ENCODE results near the gene POMT1.
"Not testable (repeated sequence)": the region's sequence is repeated elsewhere in the genome, so short reads cannot be mapped to it uniquely, and the experiment has no call there.

POMT1 gene

DNA sequence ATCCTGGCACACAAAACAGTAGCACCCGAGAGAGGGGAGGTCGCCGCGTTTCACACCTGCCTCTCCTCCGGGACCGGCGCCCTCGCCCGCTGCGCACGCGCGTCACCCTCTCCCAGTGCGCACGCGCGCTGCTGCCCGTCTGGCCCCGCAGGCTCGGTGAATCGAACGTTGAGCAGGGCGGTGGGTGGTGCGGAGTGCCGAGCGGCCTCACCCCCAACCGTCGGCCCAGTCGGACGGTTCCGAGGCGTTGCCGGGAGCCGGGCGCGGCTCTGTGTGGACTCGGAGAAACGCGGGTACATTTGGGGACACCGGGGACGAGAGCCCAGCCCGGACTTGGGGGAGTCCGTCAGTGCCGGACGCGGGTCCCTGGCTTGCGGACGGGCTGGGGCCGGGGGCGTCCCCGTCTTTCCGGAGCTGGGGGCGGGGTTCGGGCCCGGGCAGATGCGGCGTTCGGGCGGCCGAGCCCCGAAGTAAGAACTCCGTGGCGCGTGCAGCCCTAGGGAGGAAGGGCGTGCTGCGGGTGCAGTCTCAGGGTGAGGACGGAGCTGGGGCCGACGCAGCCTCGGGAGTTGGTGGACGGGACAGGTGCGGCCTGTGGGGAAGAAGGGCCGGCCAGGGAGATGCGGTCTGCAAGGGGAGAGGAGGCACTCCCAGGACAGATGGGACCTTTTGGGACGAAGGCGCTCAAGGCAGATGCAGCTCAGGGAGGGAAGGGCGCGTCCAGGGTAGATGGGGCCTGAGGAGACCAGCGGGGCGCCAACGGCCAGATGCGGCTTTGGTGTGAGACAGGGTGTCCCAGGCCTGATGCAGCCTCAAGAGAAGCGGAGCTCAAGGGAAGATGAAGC lies at the start of gene POMT1:
Gene POMT1 (plus strand): TSS at position 138 of the 845 bp plus-strand sequence. CDS start 1,301 bp downstream, outside the sequence.
- DNase-seq: peak; percentile 83

DNA sequence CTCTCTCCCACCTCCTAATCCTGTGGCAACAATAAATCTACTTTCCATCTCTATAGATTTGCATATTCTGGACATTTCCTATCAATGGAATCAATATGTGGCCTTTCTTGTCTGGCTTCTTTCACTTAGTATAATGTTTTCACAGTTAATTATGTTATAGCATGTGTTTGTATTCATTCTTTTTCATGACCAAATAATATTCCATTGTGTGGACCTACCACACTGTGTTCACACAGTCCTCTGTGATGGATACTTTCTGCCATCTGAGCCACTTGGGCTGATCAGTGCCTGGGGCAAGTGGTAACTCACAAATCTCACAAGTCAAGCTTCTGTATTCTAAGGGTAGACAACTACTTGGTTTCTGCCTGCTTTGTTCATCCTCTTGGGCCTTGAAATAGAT lies 48.7 kb upstream of the POMT1 start:
- DNase-seq: no peak

- not testable (repeated sequence) for DNase-seq
These were observed 47.1 kb upstream of the POMT1 start for GRCh38 chr9:131455655-131456054.

DNA sequence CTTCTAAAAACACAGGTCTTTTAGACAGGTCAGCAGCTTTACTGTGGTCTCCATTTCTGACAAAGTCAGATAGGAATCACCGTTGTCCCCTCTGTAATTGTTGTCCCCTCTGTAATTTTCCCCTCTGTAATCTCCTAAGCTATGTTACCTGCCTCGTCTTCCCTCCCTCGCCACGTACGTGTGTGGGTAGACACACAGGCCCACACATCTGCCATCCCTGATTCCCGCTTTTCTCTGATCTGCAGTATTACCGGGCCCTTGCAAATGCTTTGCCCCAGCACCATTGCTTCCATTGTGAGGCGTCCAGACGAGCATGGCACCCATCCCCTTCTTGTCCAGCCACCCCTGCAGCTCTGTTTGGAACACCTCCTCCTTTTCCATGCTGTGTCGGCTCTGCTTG lies 45.0 kb upstream of the POMT1 start:
- DNase-seq: no peak

DNA sequence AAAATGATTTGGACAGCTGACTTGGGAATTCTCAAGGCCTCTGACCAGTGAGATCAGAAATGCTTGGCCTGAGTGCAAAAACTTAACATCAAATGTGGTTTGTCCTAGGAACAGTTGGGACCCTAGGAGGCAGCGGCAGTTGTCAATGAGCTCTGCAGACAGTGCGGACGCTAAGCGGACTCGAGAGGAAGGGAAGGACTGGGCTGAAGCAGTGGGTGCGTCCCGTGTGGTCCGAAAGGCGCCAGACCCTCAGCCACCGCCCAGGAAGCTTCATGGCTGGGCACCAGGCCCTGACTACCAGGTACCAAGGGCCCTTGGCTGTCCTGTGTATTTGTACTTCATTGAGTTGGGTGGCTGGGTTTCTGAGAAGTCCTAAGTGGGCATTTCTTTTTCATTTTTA lies 43.7 kb upstream of the POMT1 start:
- DNase-seq: no peak

- DNase-seq: no peak
These were observed 41.6 kb upstream of the POMT1 start for GRCh38 chr9:131461166-131461565.

DNA sequence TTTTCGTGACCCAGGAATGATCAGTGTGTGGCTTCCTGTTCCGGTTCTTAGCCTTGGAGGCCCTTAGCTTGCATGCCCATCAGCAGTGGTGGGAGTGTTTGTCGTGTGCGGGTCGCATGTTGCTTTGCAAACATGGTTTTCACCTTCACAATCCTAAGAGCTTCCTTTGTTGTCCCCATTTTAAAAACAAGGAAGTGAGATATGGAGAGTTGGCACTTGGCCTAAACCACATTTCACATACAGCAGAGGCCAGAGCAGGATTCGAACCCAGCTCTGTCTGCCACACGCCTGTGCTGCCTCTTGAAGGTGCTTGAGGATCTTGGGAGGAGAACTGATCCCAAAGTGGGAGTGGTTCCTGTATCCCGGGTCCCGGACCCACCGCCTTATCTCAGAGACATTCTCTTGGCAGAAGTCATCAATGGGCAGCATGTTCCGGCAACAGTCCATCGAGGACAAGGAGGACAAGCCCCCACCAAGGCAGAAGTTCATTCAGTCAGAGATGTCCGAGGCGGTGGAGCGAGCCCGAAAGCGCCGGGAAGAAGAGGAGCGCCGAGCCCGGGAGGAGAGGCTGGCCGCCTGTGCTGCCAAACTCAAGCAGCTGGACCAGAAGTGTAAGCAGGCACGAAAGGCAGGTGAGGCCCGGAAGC lies 38.2 kb upstream of the POMT1 start:
- no peak for DNase-seq

- DNase-seq: no peak
These were observed 37.3 kb upstream of the POMT1 start for GRCh38 chr9:131465401-131465800.

- DNase-seq: no peak
These were observed 35.3 kb upstream of the POMT1 start for GRCh38 chr9:131467214-131467935.

- no peak for DNase-seq
These were observed 34.7 kb upstream of the POMT1 start for GRCh38 chr9:131468031-131468430.

DNA sequence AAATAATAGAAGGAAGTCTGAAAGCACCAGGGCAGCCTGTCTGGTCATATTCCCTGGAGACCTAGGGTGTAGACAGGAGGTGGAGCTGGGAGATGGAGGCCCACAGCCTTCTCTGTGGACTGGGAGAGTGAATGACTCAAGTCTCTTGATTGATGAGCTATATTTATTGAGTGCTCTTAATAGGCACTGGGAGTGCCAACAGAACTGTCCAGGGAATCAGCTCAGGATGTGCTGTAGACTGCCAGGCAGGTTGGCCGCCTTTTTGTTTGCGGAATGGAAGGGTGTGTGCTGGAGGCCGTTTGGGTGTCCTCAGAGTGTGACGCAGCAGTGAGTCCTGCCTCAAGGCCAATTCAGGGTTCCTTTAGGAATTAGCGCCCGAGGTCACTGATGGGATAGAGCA lies 33.4 kb upstream of the POMT1 start:
- no peak for DNase-seq

DNA sequence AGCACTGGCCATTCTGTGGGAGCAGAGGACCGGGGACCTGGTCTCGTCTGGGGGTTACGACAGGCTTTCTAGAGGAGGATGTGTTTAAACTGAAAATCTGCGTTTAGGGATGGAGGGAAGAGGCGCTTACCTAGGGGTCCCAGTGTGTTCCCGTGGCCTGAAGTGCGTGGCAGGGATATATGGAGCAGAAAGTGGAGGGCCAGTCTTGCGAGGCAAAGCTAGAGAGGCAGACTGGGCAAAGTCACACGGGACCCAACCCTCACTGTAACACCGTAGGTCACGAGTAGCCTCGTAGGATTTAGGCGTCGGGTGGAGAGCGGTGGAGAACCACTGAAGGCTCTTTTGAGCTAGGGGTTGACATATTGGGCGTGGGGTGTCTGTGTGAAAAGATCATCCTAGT lies 32.8 kb upstream of the POMT1 start:
- DNase-seq: no peak

GRCh38 chr9:131470581-131470991 lies 32.1 kb upstream of the POMT1 start:
- no peak for DNase-seq

GRCh38 chr9:131472085-131472484 lies 30.6 kb upstream of the POMT1 start:
- DNase-seq: not testable (repeated sequence)

DNA sequence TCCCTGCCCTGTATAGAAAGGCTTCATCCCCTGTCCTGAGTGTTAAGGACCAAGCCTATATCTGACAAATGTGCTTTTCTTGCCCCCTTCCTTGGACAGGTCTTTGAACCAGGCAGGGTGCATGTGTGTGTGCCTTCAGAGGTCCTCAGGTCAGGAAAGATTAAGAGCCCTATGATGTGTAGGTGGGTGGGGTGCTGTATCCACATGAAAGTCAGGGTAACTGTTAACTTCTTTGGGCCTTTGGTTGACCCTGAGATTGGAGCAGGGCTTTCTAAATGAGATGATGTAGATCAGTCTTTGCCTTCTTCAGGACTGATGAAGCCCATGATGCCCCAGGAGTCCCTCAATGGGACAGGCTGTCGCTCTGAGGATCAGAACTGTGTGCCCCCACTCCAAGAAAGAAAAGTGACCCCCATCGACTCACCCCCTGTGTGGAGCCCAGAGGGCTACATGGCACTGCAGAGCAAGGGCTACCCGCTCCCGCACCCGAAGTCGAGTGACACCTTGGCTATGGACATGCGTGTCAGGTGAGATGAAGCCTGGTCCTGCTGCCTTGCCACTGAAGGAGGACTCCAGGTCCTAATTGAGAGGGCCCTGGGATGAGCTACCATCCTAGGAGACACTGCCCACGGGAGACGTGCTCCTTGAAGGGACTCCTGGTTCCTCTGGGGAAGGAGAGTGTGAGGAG lies 29.4 kb upstream of the POMT1 start:
- no peak for DNase-seq

- DNase-seq: no peak
These were observed 28.8 kb upstream of the POMT1 start for GRCh38 chr9:131473891-131474290.

GRCh38 chr9:131474711-131475110 lies 28.0 kb upstream of the POMT1 start:
- no peak for DNase-seq

- no peak for DNase-seq
These were observed 27.4 kb upstream of the POMT1 start for GRCh38 chr9:131475111-131475955.

DNA sequence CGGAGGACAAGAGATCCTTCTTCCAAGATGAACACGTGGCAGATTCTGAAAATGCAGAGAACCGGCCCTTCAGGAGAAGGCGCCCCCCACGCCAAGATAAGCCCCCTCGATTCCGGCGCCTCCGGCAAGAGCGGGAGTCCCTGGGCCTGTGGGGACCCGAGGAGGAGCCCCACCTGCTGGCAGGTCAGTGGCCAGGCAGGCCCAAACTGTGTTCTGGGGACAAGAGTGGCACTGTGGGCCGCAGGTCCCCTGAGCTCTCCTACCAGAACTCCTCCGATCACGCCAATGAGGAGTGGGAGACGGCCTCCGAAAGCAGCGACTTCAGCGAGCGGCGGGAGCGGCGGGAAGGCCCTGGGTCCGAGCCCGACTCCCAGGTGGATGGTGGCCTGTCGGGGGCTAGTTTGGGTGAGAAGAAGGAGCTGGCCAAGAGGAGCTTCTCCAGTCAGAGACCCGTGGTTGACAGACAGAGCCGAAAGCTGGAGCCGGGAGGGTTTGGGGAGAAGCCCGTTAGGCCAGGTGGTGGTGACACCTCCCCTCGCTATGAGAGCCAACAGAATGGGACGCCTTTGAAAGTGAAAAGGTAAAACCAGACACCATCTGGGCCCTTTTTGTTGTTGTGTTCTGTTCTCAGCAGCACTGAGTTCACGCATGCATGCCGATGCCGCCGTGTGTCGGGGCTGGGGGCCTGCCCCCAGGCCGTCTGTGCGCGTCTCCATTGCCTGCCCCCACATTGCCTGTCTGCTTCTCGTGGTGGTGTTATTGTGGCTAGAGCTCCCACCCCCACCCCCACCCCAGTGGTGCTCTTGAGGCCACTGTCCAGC lies 26.6 kb upstream of the POMT1 start:
- no peak for DNase-seq

DNA sequence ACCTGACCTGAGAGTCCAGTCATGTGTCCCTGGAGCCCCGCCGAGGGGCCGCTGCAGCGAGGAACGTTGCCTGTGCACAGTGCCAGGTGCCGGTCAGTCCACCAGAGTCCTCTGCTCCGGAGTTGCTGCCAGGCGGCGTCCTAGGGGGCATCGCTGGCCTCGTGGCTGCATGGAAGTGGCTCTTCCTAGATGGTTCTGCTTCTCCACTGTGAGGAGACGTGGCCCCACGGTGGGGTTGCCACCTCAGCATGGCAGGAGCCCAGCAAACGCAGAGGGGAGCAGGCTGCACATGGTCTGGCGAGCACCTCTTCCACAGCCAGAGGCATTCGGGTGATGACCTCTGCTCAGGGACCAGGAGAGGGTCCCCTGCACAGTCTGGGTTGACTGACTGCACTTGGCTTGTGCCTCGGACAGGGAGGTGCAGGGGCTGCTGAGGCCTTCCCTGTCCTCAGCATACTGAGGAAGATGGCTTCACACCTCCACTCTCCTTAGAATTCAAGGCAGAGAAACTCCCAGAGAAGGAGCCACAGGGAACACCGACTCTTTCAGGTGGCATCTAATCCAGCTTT lies 25.9 kb upstream of the POMT1 start:
- no peak for DNase-seq

- no peak for DNase-seq
These were observed 25.4 kb upstream of the POMT1 start for GRCh38 chr9:131477367-131477766.

All from GDM1 (cell line).